K562 (cell line): ENCODE results near the gene B3GAT3. TPM values are rescaled to one million over a fixed set of nuclear protein-coding genes. Genes with fewer than 3 reads are reported as not detected.

Experiments used
- microRNA-seq: library from miRNA; unstranded; fragments of <30 nt; microRNA quantifications from one replicate; pipeline ENCODE4, GENCODE V29; 2018; ENCODE audit warnings: borderline microRNAs expressed
- polyA plus RNA-seq, 8 experiments: library from polyadenylated mRNA; depleted of rRNA in 4 of 8; stranded (reverse) in 5 of 8; unstranded in 3 of 8; fragments of >200 nt; fragmentation: Nextera tagmentation in 2 of 8; fragmentation: Illumina TruSeq in 1 of 8; extraction: Ambion mirVana in 2 of 8; extraction: Trizol in 1 of 8; gene quantifications; 2 replicates each; pipeline versions ENCODE4 v1.2.1 to v1.2.3, GENCODE V29; 2011 to 2014; ENCODE audit warnings: inconsistent platforms in 1 of 8, missing spikeins in 1 of 8
- small RNA-seq: library from RNA; depleted of rRNA; stranded (forward); fragments of <200 nt; gene quantifications from one replicate; pipeline ENCODE3, GENCODE V24; 2014
- total RNA-seq, 7 experiments: library from RNA; depleted of rRNA in 6 of 7; stranded (reverse); fragments of >200 nt in 6 of 7; fragmentation: Illumina TruSeq in 2 of 7; extraction: Trizol in 2 of 7; gene quantifications; 2 replicates each; pipeline versions ENCODE4 v1.2.1 to v1.2.3, GENCODE V29; 2011 to 2021; ENCODE audit warnings: low replicate concordance in 1 of 7

Gene B3GAT3
- total and polyA plus RNA-seq, 9 of the 15 experiments (the other 6 are each of a cell fraction or from before 2014, with no cell fraction given), result 0.30 to 64.0 (median 21.4) TPM

Small RNAs within 50 kb of the gene (microRNA-seq; reads per million reads assigned to microRNA genes)
- gene MIR6747, result not detected

Small RNAs within 50 kb of the gene (small RNA-seq; reads per million reads assigned to genes)
- not detected for gene AP001458.1
- gene MIR6747, result 0.51 reads per million, percentile 24 among the genes with 10 or more reads in this experiment
- not detected for gene SNORA57

Other genes starting within 250 kb of the B3GAT3 start
Only the 7 nearest of the 28 such genes appear.
- gene TUT1, start 30.5 kb downstream of the B3GAT3 start, total RNA-seq (2014; rRNA removed), result 18.5 and 20.9 TPM in 2 replicates
- gene TUT1, start 30.5 kb downstream of the B3GAT3 start, total RNA-seq (2014; rRNA removed; fragmentation: Illumina TruSeq; extraction: Trizol), result 7.2 and 9.6 TPM in 2 replicates
- 11.5 and 12.4 TPM in 2 replicates for gene TUT1, start 30.5 kb downstream of the B3GAT3 start, total RNA-seq (2015; rRNA removed; fragmentation: Illumina TruSeq; extraction: Trizol)
- 38.9 and 44.3 TPM in 2 replicates for gene TUT1, start 30.5 kb downstream of the B3GAT3 start, total RNA-seq (2021)
- 15.7 and 31.2 TPM in 2 replicates for gene TUT1, start 30.5 kb downstream of the B3GAT3 start, polyA plus RNA-seq (2011; rRNA removed)
- gene TUT1, start 30.5 kb downstream of the B3GAT3 start, polyA plus RNA-seq (2014; fragmentation: Illumina TruSeq; extraction: Trizol), result 22.8 and 26.7 TPM in 2 replicates
- 1 to 10 TPM in 1 of 2 experiments, under 1 TPM in 1; 0.66 to 1.5 TPM for gene TUT1, start 30.5 kb downstream of the B3GAT3 start, polyA plus RNA-seq (2014; fragmentation: Nextera tagmentation; extraction: Ambion mirVana)
- 24.3 and 28.2 TPM in 2 replicates for gene TUT1, start 30.5 kb downstream of the B3GAT3 start, polyA plus RNA-seq (2014; rRNA removed)
- 185 and 203 TPM in 2 replicates for gene MTA2, start 20.1 kb downstream of the B3GAT3 start, total RNA-seq (2014; rRNA removed)
- 161 and 172 TPM in 2 replicates for gene MTA2, start 20.1 kb downstream of the B3GAT3 start, total RNA-seq (2014; rRNA removed; fragmentation: Illumina TruSeq; extraction: Trizol)
- gene MTA2, start 20.1 kb downstream of the B3GAT3 start, total RNA-seq (2015; rRNA removed; fragmentation: Illumina TruSeq; extraction: Trizol), result 195 and 217 TPM in 2 replicates
- 176 and 203 TPM in 2 replicates for gene MTA2, start 20.1 kb downstream of the B3GAT3 start, total RNA-seq (2021)
- gene MTA2, start 20.1 kb downstream of the B3GAT3 start, polyA plus RNA-seq (2011; rRNA removed), result 36.0 and 48.6 TPM in 2 replicates
- gene MTA2, start 20.1 kb downstream of the B3GAT3 start, polyA plus RNA-seq (2014; fragmentation: Illumina TruSeq; extraction: Trizol), result 190 and 220 TPM in 2 replicates
- 1 to 10 TPM; 6.2 to 9.9 TPM for gene MTA2, start 20.1 kb downstream of the B3GAT3 start, polyA plus RNA-seq (2014; fragmentation: Nextera tagmentation; extraction: Ambion mirVana)
- 121 and 125 TPM in 2 replicates for gene MTA2, start 20.1 kb downstream of the B3GAT3 start, polyA plus RNA-seq (2014; rRNA removed)
- 26.4 and 31.7 TPM in 2 replicates for gene EML3, start 9.2 kb downstream of the B3GAT3 start, total RNA-seq (2014; rRNA removed)
- 12.6 and 16.7 TPM in 2 replicates for gene EML3, start 9.2 kb downstream of the B3GAT3 start, total RNA-seq (2014; rRNA removed; fragmentation: Illumina TruSeq; extraction: Trizol)
- 20.7 and 22.1 TPM in 2 replicates for gene EML3, start 9.2 kb downstream of the B3GAT3 start, total RNA-seq (2015; rRNA removed; fragmentation: Illumina TruSeq; extraction: Trizol)
- gene EML3, start 9.2 kb downstream of the B3GAT3 start, total RNA-seq (2021), result 77.3 and 90.5 TPM in 2 replicates
- 36.8 and 50.2 TPM in 2 replicates for gene EML3, start 9.2 kb downstream of the B3GAT3 start, polyA plus RNA-seq (2011; rRNA removed)
- gene EML3, start 9.2 kb downstream of the B3GAT3 start, polyA plus RNA-seq (2014; fragmentation: Illumina TruSeq; extraction: Trizol), result 27.9 and 31.2 TPM in 2 replicates
- under 1 TPM; 0.32 to 0.59 TPM for gene EML3, start 9.2 kb downstream of the B3GAT3 start, polyA plus RNA-seq (2014; fragmentation: Nextera tagmentation; extraction: Ambion mirVana)
- gene EML3, start 9.2 kb downstream of the B3GAT3 start, polyA plus RNA-seq (2014; rRNA removed), result 49.5 and 64.2 TPM in 2 replicates
- 3.9 and 4.3 TPM in 2 replicates for gene ROM1, start 8.7 kb downstream of the B3GAT3 start, total RNA-seq (2014; rRNA removed)
- 2.2 and 2.9 TPM in 2 replicates for gene ROM1, start 8.7 kb downstream of the B3GAT3 start, total RNA-seq (2014; rRNA removed; fragmentation: Illumina TruSeq; extraction: Trizol)
- 3.3 TPM in 2 replicates for gene ROM1, start 8.7 kb downstream of the B3GAT3 start, total RNA-seq (2015; rRNA removed; fragmentation: Illumina TruSeq; extraction: Trizol)
- 2.6 and 3.3 TPM in 2 replicates for gene ROM1, start 8.7 kb downstream of the B3GAT3 start, total RNA-seq (2021)
- 1.7 TPM in 2 replicates for gene ROM1, start 8.7 kb downstream of the B3GAT3 start, polyA plus RNA-seq (2011; rRNA removed)
- 4.0 and 4.9 TPM in 2 replicates for gene ROM1, start 8.7 kb downstream of the B3GAT3 start, polyA plus RNA-seq (2014; fragmentation: Illumina TruSeq; extraction: Trizol)
- 1 to 10 TPM in 1 of 2 experiments, under 1 TPM in 1; 0.75 to 1.4 TPM for gene ROM1, start 8.7 kb downstream of the B3GAT3 start, polyA plus RNA-seq (2014; fragmentation: Nextera tagmentation; extraction: Ambion mirVana)
- gene ROM1, start 8.7 kb downstream of the B3GAT3 start, polyA plus RNA-seq (2014; rRNA removed), result 3.8 and 3.9 TPM in 2 replicates
- gene GANAB, start 24.6 kb upstream of the B3GAT3 start, total RNA-seq (2014; rRNA removed), result 118 and 159 TPM in 2 replicates
- 131 and 137 TPM in 2 replicates for gene GANAB, start 24.6 kb upstream of the B3GAT3 start, total RNA-seq (2014; rRNA removed; fragmentation: Illumina TruSeq; extraction: Trizol)
- gene GANAB, start 24.6 kb upstream of the B3GAT3 start, total RNA-seq (2015; rRNA removed; fragmentation: Illumina TruSeq; extraction: Trizol), result 161 and 167 TPM in 2 replicates
- gene GANAB, start 24.6 kb upstream of the B3GAT3 start, total RNA-seq (2021), result 276 and 282 TPM in 2 replicates
- 265 and 313 TPM in 2 replicates for gene GANAB, start 24.6 kb upstream of the B3GAT3 start, polyA plus RNA-seq (2011; rRNA removed)
- gene GANAB, start 24.6 kb upstream of the B3GAT3 start, polyA plus RNA-seq (2014; fragmentation: Illumina TruSeq; extraction: Trizol), result 275 and 284 TPM in 2 replicates
- 10 to 100 TPM in 1 of 2 experiments, 1 to 10 TPM in 1; 6.5 to 17.9 TPM for gene GANAB, start 24.6 kb upstream of the B3GAT3 start, polyA plus RNA-seq (2014; fragmentation: Nextera tagmentation; extraction: Ambion mirVana)
- 165 and 195 TPM in 2 replicates for gene GANAB, start 24.6 kb upstream of the B3GAT3 start, polyA plus RNA-seq (2014; rRNA removed)
- gene INTS5, start 31.3 kb upstream of the B3GAT3 start, total RNA-seq (2014; rRNA removed), result 16.8 and 22.9 TPM in 2 replicates
- 6.5 and 8.5 TPM in 2 replicates for gene INTS5, start 31.3 kb upstream of the B3GAT3 start, total RNA-seq (2014; rRNA removed; fragmentation: Illumina TruSeq; extraction: Trizol)
- 9.4 and 9.9 TPM in 2 replicates for gene INTS5, start 31.3 kb upstream of the B3GAT3 start, total RNA-seq (2015; rRNA removed; fragmentation: Illumina TruSeq; extraction: Trizol)
- gene INTS5, start 31.3 kb upstream of the B3GAT3 start, total RNA-seq (2021), result 35.0 and 38.3 TPM in 2 replicates
- gene INTS5, start 31.3 kb upstream of the B3GAT3 start, polyA plus RNA-seq (2011; rRNA removed), result 8.3 and 14.3 TPM in 2 replicates
- 15.2 and 21.5 TPM in 2 replicates for gene INTS5, start 31.3 kb upstream of the B3GAT3 start, polyA plus RNA-seq (2014; fragmentation: Illumina TruSeq; extraction: Trizol)
- under 1 TPM; 0.52 to 0.73 TPM for gene INTS5, start 31.3 kb upstream of the B3GAT3 start, polyA plus RNA-seq (2014; fragmentation: Nextera tagmentation; extraction: Ambion mirVana)
- 13.8 and 14.0 TPM in 2 replicates for gene INTS5, start 31.3 kb upstream of the B3GAT3 start, polyA plus RNA-seq (2014; rRNA removed)
- 289 and 491 TPM in 2 replicates for gene C11orf98, start 43.2 kb upstream of the B3GAT3 start, total RNA-seq (2014; rRNA removed)
- 169 and 190 TPM in 2 replicates for gene C11orf98, start 43.2 kb upstream of the B3GAT3 start, total RNA-seq (2014; rRNA removed; fragmentation: Illumina TruSeq; extraction: Trizol)
- 254 and 259 TPM in 2 replicates for gene C11orf98, start 43.2 kb upstream of the B3GAT3 start, total RNA-seq (2015; rRNA removed; fragmentation: Illumina TruSeq; extraction: Trizol)
- gene C11orf98, start 43.2 kb upstream of the B3GAT3 start, total RNA-seq (2021), result 161 and 164 TPM in 2 replicates
- 88.4 and 103 TPM in 2 replicates for gene C11orf98, start 43.2 kb upstream of the B3GAT3 start, polyA plus RNA-seq (2011; rRNA removed)
- 343 and 352 TPM in 2 replicates for gene C11orf98, start 43.2 kb upstream of the B3GAT3 start, polyA plus RNA-seq (2014; fragmentation: Illumina TruSeq; extraction: Trizol)
- 100 to 1,000 TPM; 164 to 246 TPM for gene C11orf98, start 43.2 kb upstream of the B3GAT3 start, polyA plus RNA-seq (2014; fragmentation: Nextera tagmentation; extraction: Ambion mirVana)
- gene C11orf98, start 43.2 kb upstream of the B3GAT3 start, polyA plus RNA-seq (2014; rRNA removed), result 218 and 238 TPM in 2 replicates